GM12878 (cell line): ENCODE results near the gene ANGEL1. TPM values are rescaled to one million over a fixed set of nuclear protein-coding genes. Genes with fewer than 3 reads are reported as not detected.
A peak's percentile ranks its signal among the peaks of the same experiment; 100 is the strongest.

Experiments used
- ASH2L ChIP-seq: fragments of 300-600, 200-600 bp; sonication (generic); IDR thresholded peaks from 2 replicates; pipeline ENCODE4 v1.6.1; 2017; ENCODE audit warnings: low read depth, mild to moderate bottlenecking, borderline replicate concordance
- BMI1 ChIP-seq: fragments of 450-650 bp; IDR thresholded peaks from 2 replicates; pipeline ENCODE4 v1.6.1; 2016; ENCODE audit warnings: mild to moderate bottlenecking, moderate library complexity, borderline replicate concordance
- ESRRA ChIP-seq: IDR thresholded peaks from 2 replicates; pipeline ENCODE4 v1.6.1; 2012; ENCODE audit warnings: mild to moderate bottlenecking, low read length, improper control_type of control experiment
- HDAC2 ChIP-seq: fragments of 200-600 bp; sonication (generic); IDR thresholded peaks from 2 replicates; pipeline ENCODE4 v1.6.1; 2017
- HDAC6 ChIP-seq: fragments of 200-600 bp; sonication (generic); IDR thresholded peaks from one replicate; pipeline ENCODE4 v1.8.0; 2017; ENCODE audit warnings: antibody characterized with exemption; ENCODE audit not compliant: unreplicated experiment
- IKZF1 ChIP-seq: fragments of 450-650 bp; conservative IDR thresholded peaks from 2 replicates; pipeline ENCODE4 v1.6.1; 2017; ENCODE audit warnings: antibody characterized with exemption, mild to moderate bottlenecking
- MEF2A ChIP-seq: IDR thresholded peaks from 2 replicates; pipeline ENCODE4 v1.6.1; 2011; ENCODE audit warnings: low read depth, mild to moderate bottlenecking, low read length, moderate library complexity; ENCODE audit not compliant: insufficient read depth
- NR2C1 ChIP-seq: fragments of 450-650 bp; IDR thresholded peaks from 2 replicates; pipeline ENCODE4 v1.6.1; 2017; ENCODE audit warnings: antibody characterized with exemption, mild to moderate bottlenecking, moderate library complexity
- NR2F1 ChIP-seq: fragments of 450-650 bp; conservative IDR thresholded peaks from 2 replicates; pipeline ENCODE4 v1.6.1; 2017; ENCODE audit warnings: mild to moderate bottlenecking
- POLR2A ChIP-seq: IDR thresholded peaks from 2 replicates; pipeline ENCODE4 v1.6.1; 2011; ENCODE audit warnings: low read depth, mild to moderate bottlenecking, low read length
- POLR2AphosphoS2 ChIP-seq: IDR thresholded peaks from 2 replicates; pipeline ENCODE4 v1.6.1; 2011; ENCODE audit warnings: low read depth, mild to moderate bottlenecking, low read length, improper control_type of control experiment, moderate library complexity
- RFX5 ChIP-seq: IDR thresholded peaks from 2 replicates; pipeline ENCODE4 v1.6.1; 2011; ENCODE audit warnings: low read depth, low read length, improper control_type of control experiment
- TCF7 ChIP-seq: IDR thresholded peaks from 2 replicates; pipeline ENCODE4 v1.6.1; 2014; ENCODE audit warnings: antibody characterized with exemption, borderline replicate concordance
- ZBTB40 ChIP-seq: fragments of 450-650 bp; IDR thresholded peaks from 2 replicates; pipeline ENCODE4 v1.6.1; 2016; ENCODE audit warnings: mild to moderate bottlenecking, moderate library complexity, borderline replicate concordance
- ZNF384 ChIP-seq: IDR thresholded peaks from 2 replicates; pipeline ENCODE4 v1.6.1; 2012; ENCODE audit warnings: low read depth, mild to moderate bottlenecking, low read length, improper control_type of control experiment, borderline replicate concordance
- polyA plus RNA-seq, 11 experiments: library from polyadenylated mRNA; depleted of rRNA in 4 of 11; unstranded in 6 of 11; stranded (reverse) in 5 of 11; fragments of >200 nt; fragmentation: Nextera tagmentation in 4 of 11; fragmentation: Illumina TruSeq in 1 of 11; extraction: Ambion mirVana in 4 of 11; extraction: Trizol in 1 of 11; gene quantifications; 1 replicate in 1 of 11; 2 replicates in 10 of 11; pipeline versions ENCODE4 v1.2.1 to v1.2.3, GENCODE V29; 2011 to 2016; ENCODE audit warnings: inconsistent platforms in 2 of 11, missing spikeins in 2 of 11, low read depth in 1 of 11
- total RNA-seq, 4 experiments: library from RNA; depleted of rRNA in 3 of 4; stranded (reverse); fragments of >200 nt in 3 of 4; fragmentation: Illumina TruSeq in 1 of 4; extraction: Trizol in 1 of 4; gene quantifications; 2 replicates each; pipeline versions ENCODE4 v1.2.1 to v1.2.3, GENCODE V29; 2013 to 2021
- TF ChIP-seq, protein P1 (sequence below): fragments of 450-650 bp; IDR thresholded peaks from 2 replicates; pipeline ENCODE4 v1.6.1; 2017; ENCODE audit warnings: borderline replicate concordance
- TF ChIP-seq, protein P2 (sequence below): fragments of 150-350 bp; IDR thresholded peaks from 2 replicates; pipeline ENCODE4 v1.6.1; 2016; ENCODE audit warnings: low read depth, low read length
- TF ChIP-seq, protein P3 (sequence below): IDR thresholded peaks from 2 replicates; pipeline ENCODE4 v1.6.1; 2011; ENCODE audit warnings: low read depth, low read length, improper control_type of control experiment, borderline replicate concordance
- TF ChIP-seq, protein P4 (sequence below): IDR thresholded peaks from 2 replicates; pipeline ENCODE4 v1.6.1; 2011; ENCODE audit warnings: low read depth, mild to moderate bottlenecking, low read length, moderate library complexity, borderline replicate concordance; ENCODE audit errors: extremely low read depth

ANGEL1 gene
- total and polyA plus RNA-seq, 10 of the 15 experiments (the other 5 are each of a cell fraction or from before 2014, with no cell fraction given), result 1.7 to 29.7 (median 12.3) TPM

DNA sequence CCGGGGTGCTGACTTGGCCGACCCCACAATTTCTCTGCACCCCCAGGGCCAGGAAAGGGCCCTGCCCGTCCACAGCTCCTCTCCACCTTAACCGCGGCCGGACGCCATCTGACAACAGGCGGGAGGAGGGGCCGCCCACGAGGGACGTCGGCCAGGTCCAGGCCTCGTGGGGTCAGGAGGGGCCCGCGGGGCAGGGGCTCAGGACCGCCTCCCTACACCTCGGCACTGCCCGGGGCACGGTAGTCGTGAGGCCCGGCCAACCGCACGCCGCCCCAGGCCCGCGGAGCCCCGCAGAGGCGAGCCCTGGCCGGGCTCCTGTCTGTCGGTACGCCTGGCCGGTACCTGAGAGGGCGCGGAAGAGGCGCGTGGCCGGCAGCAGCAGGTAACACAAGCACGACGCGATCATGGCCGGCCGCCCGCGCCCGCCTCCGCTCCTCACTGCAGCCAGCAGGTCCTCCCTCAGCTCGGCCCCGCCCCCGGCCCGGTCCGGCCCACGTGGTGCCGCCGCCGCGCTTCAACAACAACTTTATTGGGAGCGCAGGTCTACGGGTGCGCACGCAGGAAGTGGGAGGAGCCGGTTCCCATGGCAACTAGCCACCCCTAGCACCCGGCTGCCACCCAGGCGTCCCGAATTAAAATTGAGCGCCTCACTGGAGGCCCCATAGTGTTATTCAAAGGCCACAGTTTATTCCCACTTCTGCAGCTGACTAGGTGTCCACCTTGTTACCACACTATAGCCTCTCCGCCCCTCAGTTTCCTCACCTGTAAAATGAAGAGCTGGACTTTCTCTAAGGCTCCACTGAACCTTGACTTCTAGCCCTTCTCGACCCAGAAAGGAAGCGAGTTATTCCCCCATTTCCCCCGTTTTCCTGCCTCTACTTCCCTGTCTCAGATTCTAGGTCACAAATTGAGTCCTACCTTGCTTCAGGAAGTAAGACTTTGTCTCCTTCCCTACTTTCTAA is at the start of gene ANGEL1 (continued):
- TF ChIP-seq, protein P1, sequence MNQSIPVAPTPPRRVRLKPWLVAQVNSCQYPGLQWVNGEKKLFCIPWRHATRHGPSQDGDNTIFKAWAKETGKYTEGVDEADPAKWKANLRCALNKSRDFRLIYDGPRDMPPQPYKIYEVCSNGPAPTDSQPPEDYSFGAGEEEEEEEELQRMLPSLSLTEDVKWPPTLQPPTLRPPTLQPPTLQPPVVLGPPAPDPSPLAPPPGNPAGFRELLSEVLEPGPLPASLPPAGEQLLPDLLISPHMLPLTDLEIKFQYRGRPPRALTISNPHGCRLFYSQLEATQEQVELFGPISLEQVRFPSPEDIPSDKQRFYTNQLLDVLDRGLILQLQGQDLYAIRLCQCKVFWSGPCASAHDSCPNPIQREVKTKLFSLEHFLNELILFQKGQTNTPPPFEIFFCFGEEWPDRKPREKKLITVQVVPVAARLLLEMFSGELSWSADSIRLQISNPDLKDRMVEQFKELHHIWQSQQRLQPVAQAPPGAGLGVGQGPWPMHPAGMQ, result no peak
- TF ChIP-seq, protein P2, sequence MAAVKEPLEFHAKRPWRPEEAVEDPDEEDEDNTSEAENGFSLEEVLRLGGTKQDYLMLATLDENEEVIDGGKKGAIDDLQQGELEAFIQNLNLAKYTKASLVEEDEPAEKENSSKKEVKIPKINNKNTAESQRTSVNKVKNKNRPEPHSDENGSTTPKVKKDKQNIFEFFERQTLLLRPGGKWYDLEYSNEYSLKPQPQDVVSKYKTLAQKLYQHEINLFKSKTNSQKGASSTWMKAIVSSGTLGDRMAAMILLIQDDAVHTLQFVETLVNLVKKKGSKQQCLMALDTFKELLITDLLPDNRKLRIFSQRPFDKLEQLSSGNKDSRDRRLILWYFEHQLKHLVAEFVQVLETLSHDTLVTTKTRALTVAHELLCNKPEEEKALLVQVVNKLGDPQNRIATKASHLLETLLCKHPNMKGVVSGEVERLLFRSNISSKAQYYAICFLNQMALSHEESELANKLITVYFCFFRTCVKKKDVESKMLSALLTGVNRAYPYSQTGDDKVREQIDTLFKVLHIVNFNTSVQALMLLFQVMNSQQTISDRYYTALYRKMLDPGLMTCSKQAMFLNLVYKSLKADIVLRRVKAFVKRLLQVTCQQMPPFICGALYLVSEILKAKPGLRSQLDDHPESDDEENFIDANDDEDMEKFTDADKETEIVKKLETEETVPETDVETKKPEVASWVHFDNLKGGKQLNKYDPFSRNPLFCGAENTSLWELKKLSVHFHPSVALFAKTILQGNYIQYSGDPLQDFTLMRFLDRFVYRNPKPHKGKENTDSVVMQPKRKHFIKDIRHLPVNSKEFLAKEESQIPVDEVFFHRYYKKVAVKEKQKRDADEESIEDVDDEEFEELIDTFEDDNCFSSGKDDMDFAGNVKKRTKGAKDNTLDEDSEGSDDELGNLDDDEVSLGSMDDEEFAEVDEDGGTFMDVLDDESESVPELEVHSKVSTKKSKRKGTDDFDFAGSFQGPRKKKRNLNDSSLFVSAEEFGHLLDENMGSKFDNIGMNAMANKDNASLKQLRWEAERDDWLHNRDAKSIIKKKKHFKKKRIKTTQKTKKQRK, result no peak
- TF ChIP-seq POLR2A, result peak; percentile 96
- TF ChIP-seq IKZF1, result peak; percentile 84
- 0 out of 2 replicates have a peak, but pooled peaks have one; percentile 53 for TF ChIP-seq POLR2AphosphoS2
- TF ChIP-seq BMI1, result peak; percentile 99
- peak; percentile 79; the same call in 1 of the 2 replicates for TF ChIP-seq ESRRA
- TF ChIP-seq ZBTB40, result peak; percentile 100
- TF ChIP-seq MEF2A, result 0 out of 2 replicates have a peak, but pooled peaks have one; percentile 54
- TF ChIP-seq RFX5, result peak; percentile 81; the same call in 1 of the 2 replicates
- no peak for TF ChIP-seq TCF7
- TF ChIP-seq ZNF384, result peak; percentile 53; the same call in 1 of the 2 replicates
- TF ChIP-seq, protein P3, sequence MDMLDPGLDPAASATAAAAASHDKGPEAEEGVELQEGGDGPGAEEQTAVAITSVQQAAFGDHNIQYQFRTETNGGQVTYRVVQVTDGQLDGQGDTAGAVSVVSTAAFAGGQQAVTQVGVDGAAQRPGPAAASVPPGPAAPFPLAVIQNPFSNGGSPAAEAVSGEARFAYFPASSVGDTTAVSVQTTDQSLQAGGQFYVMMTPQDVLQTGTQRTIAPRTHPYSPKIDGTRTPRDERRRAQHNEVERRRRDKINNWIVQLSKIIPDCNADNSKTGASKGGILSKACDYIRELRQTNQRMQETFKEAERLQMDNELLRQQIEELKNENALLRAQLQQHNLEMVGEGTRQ, result peak; percentile 91
- peak; percentile 51; the same call in 1 of the 2 replicates for TF ChIP-seq NR2C1
- TF ChIP-seq HDAC2, result no peak
- peak; percentile 37; the same call in 1 of the 2 replicates for TF ChIP-seq ASH2L
- peak; percentile 65; the same call in 1 of the 2 replicates for TF ChIP-seq NR2F1
- TF ChIP-seq, protein P4, sequence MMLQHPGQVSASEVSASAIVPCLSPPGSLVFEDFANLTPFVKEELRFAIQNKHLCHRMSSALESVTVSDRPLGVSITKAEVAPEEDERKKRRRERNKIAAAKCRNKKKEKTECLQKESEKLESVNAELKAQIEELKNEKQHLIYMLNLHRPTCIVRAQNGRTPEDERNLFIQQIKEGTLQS, result peak; percentile 97
- TF ChIP-seq HDAC6, result no peak
